ENCODE measurements around the gene MMP15. TPM values are rescaled to one million over a fixed set of nuclear protein-coding genes. Genes with fewer than 3 reads are reported as not detected.
A peak's percentile ranks its signal among the peaks of the same experiment; 100 is the strongest.

The MMP15 gene
- total RNA-seq, 1 donor from 2014 or later, result 1.7 TPM

DNA sequence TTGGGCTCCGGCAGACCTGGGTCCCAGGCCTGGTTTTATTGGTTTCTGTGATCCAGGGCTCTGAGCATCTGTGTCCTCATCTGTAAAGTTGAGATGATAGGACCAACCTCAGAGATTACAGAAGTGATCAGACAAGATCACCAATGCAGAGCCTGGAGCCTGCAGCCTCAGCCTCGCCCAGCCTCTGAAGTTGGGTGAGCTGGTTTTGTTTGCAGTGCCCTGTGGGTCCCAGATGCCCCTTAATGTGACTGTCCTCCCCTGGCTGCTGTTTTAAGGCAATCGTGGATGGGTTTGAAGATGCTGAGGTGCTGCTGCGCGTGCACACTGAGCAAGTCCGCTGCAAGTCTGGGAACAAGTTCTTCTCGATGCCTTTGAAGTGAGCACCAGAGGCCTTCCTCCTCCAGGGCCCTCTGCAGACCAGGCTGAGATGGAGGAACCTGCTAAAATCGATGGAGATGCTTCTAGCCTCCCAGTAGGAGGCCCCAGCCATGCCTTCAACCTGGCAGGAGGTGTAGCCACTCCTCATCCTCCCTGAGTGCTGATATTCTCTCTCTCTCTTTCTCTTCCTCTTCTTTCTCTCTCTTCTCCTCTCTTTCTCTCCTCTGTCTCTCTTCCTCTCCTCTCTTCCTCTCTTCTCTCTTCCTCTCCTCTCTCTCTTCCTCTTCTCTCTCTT is 5.6 kb upstream of the MMP15 start:
- DNase-seq (ENCODE audit: low spot score), result no peak

- peak; percentile 64 for DNase-seq (ENCODE audit: low spot score)
Measured at GRCh38 chr16:58020628-58021521, 4.7 kb upstream of the MMP15 start.

- DNase-seq (ENCODE audit: low spot score), result no peak
Measured at GRCh38 chr16:58021661-58022551, 3.6 kb upstream of the MMP15 start.

DNA sequence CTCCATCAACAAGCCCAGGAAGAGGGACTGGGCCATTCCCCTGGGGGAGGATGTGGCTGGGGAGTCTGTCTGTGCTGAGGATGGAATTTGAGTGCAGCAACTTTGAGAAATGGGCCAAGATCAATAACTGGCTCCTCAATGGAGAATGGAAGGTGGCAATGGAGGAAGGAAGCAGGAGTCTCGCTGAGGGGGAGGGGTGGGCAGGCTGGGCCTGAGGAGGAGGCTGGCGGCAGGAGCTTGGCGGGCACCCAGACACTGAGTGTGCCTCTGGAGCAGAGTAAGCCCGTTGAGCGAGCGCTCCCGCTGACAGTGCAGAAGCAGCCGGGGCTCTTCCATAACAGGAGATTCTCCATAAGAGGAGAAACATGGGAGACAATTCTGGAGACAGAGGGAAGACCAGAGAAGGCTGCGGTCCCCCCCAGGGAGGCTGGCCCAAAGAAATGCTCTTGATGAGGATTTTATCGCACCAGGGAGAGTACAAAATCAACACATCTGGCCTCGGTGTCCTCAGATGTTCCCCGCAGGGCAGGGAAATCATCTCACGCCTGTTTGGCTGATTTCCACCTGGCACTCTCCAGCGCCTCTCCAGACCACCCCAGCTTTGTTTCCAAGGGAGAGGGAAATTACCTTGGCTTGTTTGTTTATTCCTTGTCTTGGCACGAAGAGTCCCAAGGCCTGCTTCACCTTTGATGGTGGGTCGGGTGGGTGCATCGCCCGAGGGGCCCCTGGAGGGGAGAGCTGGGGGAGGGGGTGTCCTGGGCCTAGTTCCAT is 2.8 kb upstream of the MMP15 start:
- DNase-seq (ENCODE audit: low spot score), result peak; percentile 93

GRCh38 chr16:58024486-58025350 is 836 bp upstream of the MMP15 start:
- DNase-seq (ENCODE audit: low spot score), result no peak

DNA sequence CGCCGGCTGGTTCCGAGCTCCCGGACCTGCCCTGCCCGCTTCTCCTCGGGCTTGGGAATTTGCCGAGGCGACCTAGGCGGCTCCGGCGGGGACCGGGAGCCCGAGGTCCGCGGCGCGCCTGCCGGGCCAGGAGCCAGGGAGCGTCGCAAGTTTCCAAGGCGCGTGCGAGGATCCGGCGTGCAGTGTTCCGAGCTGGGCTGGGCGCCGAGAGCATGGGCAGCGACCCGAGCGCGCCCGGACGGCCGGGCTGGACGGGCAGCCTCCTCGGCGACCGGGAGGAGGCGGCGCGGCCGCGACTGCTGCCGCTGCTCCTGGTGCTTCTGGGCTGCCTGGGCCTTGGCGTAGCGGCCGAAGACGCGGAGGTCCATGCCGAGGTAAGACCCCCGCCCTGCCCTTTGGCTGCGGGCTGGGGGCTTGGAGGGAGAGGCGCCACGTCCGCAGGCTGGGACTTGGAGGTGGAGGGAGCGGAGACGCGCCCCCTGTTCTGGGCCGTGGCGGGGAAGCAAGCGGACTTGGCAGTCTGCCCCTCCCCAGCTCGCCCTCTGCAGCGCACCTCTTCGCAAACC is 668 bp downstream of the MMP15 start:
- DNase-seq (ENCODE audit: low spot score), result no peak

GRCh38 chr16:58026705-58027160 is 1.2 kb downstream of the MMP15 start:
- no peak for DNase-seq (ENCODE audit: low spot score)

GRCh38 chr16:58027161-58027915 is 1.8 kb downstream of the MMP15 start:
- peak; percentile 38 for DNase-seq (ENCODE audit: low spot score)

DNA sequence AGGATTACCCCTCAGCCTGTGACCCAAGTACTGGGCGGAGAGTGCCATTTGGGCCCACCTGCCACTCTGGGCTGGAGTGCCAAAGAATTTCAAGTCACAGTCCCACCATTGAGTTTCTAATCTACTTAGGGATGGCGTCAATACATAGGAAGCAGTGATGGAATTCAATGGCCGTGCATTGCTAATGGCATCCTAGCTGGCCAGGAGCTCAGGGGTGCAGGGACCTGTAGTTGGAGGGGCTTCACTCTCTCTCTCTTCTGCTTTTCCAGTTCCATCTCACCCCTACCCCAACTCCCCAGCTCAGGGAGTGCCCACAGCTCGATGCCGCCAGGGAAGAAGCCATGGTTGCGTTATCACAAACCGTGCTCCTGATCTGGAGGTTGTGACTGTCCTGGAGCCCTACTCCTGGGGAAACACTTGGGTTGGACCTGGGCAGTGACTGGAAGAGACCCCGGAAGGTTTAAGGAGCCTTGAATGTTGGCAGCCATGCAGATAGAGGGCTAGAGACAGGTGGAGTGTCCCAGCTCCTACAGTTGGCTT is 2.4 kb downstream of the MMP15 start:
- no peak for DNase-seq (ENCODE audit: low spot score)

- no peak for DNase-seq (ENCODE audit: low spot score)
Measured at GRCh38 chr16:58028541-58029070, 3.1 kb downstream of the MMP15 start.

DNA sequence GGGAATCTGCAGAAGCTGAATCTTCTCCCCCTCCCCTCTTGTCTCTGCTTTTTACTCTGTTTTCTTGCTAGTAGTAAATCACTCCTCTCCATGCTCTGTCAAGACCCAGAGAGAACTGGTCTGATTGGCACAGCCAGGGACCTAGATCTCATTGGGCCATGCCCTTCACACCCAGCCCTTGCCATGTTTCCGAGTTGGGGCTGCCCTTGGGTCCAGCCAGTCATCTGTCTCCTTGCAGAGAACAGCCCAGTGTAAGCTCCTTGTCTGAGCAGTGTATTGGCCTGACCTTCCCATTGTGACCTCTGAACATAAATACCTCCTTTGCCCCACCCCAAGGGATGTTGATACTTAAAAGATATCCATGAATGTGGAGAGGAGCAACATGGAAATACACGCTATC is 3.9 kb downstream of the MMP15 start:
- DNase-seq (ENCODE audit: low spot score), result no peak

DNA sequence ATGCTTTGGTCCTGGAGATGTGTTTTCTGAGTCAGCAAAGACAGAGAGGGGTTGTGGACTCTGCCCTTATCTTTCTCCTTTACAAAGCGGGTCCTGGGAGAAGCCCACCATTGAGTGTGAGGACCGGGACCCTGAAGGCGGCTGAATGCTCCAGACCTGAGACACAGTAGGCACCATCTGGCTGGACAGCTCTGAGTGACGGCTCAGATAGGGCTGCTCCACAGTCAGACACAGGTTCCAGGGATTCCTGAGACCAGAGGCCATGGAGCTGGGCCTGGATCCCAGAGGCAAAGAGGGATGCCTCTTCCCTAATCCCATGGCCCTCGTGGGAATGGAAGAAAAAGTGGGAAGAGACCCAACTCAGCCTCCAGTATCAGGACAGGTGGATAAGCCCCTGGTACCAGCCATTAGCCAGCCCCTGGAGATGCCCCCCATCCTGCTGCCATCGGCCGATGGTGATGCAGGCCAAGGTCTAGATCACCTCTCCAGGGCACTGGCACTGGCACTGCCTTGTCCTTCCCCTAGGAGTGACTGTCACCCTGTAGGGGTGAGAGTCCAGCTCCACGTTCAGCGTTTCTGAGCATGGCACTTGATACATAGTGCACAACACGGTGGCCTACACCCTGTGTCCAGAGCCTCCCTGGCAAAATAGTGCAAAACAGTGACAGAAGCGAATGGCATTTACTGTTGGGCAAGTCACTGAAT is 4.7 kb downstream of the MMP15 start:
- DNase-seq (ENCODE audit: low spot score), result no peak

DNA sequence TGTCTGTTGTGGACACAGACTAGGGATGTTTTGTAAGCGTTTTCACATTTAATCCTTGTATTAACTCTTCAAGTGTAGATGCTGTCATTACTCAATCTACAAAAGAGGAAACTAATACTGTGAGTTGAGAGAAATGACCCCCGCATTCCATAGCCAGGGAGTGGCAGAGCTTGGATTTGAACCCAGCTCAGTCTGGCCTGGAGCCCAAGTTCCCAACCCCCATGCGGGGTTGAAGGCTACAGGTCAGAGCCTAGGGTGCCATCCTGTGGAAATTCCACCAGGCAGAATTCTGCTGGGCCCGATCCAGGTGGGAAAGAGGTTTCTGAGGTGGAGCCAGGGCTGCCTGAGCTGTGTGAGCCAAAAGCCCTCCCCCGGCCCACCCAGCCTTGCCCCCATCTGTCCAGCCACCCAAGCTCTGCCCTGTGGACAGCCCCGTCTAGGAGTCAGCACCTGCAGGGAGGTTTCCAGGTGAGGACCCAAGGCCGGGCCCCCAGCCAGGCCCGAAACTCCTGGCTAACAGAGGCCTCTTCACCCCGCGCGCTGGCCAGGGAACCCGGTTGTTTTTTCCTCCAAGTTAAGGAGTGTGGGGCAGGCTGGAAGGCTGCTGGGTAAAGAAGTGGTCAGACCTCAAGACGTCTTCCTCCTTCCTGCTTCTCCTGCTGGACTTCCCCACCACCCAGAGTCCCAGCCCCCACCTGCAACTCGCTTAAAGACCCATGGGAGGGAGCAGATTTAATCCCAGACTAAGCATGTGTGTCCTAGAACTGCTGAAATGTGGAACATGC is 5.7 kb downstream of the MMP15 start:
- no peak for DNase-seq (ENCODE audit: low spot score)

DNA sequence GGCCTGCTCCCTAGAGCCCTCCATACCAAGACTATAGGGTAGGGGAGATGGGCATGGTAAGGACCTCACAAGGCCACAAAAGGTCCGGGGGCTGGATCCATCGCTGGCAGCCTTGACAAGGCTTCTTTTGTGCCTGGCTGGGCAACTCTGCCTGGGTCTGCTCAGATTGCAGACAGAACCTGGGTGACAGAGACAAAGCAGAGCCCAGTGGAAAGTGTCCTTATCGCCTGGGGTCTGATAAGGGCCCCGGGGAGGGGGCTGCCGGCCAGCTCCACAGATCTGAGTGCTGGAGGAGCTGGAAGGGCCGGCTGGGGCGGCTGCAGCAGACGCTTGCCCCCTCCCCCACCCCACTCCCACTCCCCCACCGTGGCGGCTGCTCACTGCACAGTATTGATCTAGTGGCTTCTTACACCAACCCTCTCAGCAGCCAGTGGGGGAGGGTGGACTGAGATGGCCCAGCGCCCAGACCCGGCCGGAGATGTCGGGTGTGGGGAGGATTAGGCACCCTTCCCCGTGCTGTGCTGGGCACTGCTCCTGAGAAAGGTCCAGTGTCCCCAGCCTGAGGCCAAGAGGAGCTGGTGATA is 7.2 kb downstream of the MMP15 start:
- DNase-seq (ENCODE audit: low spot score), result no peak

DNA sequence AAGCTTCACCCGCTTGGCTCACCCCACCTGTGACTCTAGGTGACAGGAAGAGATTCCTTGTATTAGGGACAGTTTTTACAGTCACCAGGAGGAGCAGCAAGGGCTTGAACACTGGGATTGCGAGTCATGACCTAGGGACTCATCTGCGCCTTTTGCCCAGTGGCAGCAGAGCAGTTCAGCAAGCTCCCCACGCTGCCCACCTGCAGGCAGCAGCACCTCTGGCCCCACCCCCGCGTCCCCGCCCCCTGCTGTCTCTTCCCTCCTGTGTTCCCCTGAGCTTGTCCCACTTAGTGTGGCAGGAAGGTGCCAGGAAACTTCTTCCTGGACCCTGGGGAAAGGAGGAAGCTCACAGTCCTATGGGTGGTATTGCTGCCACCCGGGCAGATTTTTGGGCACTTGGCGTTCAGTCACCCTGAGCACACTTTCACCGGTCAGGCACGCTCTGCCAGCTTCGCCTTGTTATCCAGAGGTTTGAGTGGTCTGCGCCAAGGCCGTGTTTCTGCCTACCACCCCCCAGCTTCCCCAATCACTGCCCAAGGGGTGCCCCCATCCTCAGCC is 8.7 kb downstream of the MMP15 start:
- no peak for DNase-seq (ENCODE audit: low spot score)

DNA sequence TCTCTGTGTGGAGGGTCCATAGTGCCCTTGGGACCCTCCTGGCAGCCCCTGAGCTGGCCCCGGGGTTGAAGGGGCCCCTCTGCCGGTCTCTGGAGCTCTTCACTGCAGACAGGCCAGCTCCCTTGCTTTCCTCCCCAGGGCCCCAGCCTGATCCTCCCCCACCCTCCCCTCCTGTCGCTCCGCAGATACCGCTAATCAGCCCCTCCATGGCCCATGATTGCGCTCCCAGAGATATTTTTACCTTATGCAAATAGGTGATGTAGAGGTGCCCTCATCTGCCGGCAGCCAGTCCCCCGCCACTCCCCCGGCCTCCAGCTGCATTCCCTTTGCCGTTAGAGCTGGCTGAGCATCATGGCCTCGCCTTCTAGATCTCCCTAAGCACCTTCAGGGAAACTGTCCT is 9.2 kb downstream of the MMP15 start:
- no peak for DNase-seq (ENCODE audit: low spot score)
